H9 (cell line): Measurements from ENCODE around the gene L3MBTL4. TPM values are rescaled to one million over a fixed set of nuclear protein-coding genes. Genes with fewer than 3 reads are reported as not detected.

Experiments used
- DNase-seq: peaks from one replicate; pipeline ENCODE4 v3.0.0-alpha.2; 2017
- H2AFZ ChIP-seq: one replicate; pipeline ENCODE4 v1.6.1; 2013; ENCODE audit warnings: mild to moderate bottlenecking, low read length, control low read depth, moderate library complexity
- H2AK5ac ChIP-seq: 2 replicates; pipeline ENCODE4 v1.6.1; 2013; ENCODE audit warnings: low read length, control low read depth, mixed read lengths; ENCODE audit not compliant: insufficient read length
- H2BK120ac ChIP-seq: one replicate; pipeline ENCODE4 v1.6.1; 2013; ENCODE audit warnings: low read depth, mild to moderate bottlenecking, low read length, control low read depth, inconsistent platforms; ENCODE audit not compliant: poor library complexity, severe bottlenecking
- H2BK12ac ChIP-seq: 2 replicates; pipeline ENCODE4 v1.6.1; 2013; ENCODE audit warnings: low read length, control low read depth, mixed read lengths, low read depth; ENCODE audit not compliant: insufficient read length
- H2BK15ac ChIP-seq: 2 replicates; pipeline ENCODE4 v1.6.1; 2013; ENCODE audit warnings: low read depth, low read length, control low read depth
- H2BK20ac ChIP-seq: one replicate; pipeline ENCODE4 v1.6.1; 2013; ENCODE audit warnings: low read depth, mild to moderate bottlenecking, low read length, control low read depth, inconsistent platforms; ENCODE audit not compliant: poor library complexity, severe bottlenecking
- H2BK5ac ChIP-seq: 2 replicates; pipeline ENCODE4 v1.6.1; 2013; ENCODE audit warnings: low read length, control low read depth, mixed read lengths; ENCODE audit not compliant: insufficient read length
- H3K14ac ChIP-seq: 2 replicates; pipeline ENCODE4 v1.6.1; 2013; ENCODE audit warnings: low read length, control low read depth; ENCODE audit not compliant: insufficient read depth
- H3K18ac ChIP-seq: 2 replicates; pipeline ENCODE4 v1.6.1; 2013; ENCODE audit warnings: low read depth, mild to moderate bottlenecking, mixed read lengths, low read length, control low read depth; ENCODE audit not compliant: insufficient read length
- H3K23ac ChIP-seq: 2 replicates; pipeline ENCODE4 v1.6.1; 2013; ENCODE audit warnings: low read length, control low read depth, mixed read lengths, low read depth; ENCODE audit not compliant: insufficient read length
- H3K23me2 ChIP-seq: 2 replicates; pipeline ENCODE4 v1.6.1; 2013; ENCODE audit warnings: low read depth, mild to moderate bottlenecking, mixed read lengths, low read length, control low read depth; ENCODE audit not compliant: insufficient read length, poor library complexity, severe bottlenecking
- H3K27ac ChIP-seq: 2 replicates; pipeline ENCODE4 v1.5.1; 2013; ENCODE audit warnings: low read length, control low read depth, mixed read lengths, low read depth; ENCODE audit not compliant: insufficient read length
- H3K27me3 ChIP-seq: 2 replicates; pipeline ENCODE4 v1.6.1; 2013; ENCODE audit warnings: low read length, control low read depth, inconsistent platforms; ENCODE audit not compliant: insufficient read depth
- H3K4ac ChIP-seq: 2 replicates; pipeline ENCODE4 v1.6.1; 2013; ENCODE audit warnings: low read depth, mild to moderate bottlenecking, control low read depth, inconsistent platforms, low read length, moderate library complexity
- H3K4me1 ChIP-seq: 2 replicates; pipeline ENCODE4 v1.6.1; 2013; ENCODE audit warnings: low read length, control low read depth, inconsistent platforms; ENCODE audit not compliant: insufficient read depth
- H3K4me2 ChIP-seq: 2 replicates; pipeline ENCODE4 v1.6.1; 2013; ENCODE audit warnings: low read length, control low read depth, mixed read lengths; ENCODE audit not compliant: insufficient read length, insufficient read depth
- H3K56ac ChIP-seq: 2 replicates; pipeline ENCODE4 v1.6.1; 2013; ENCODE audit warnings: low read depth, mild to moderate bottlenecking, mixed read lengths, low read length, control low read depth; ENCODE audit not compliant: insufficient read length
- H3K79me1 ChIP-seq: 2 replicates; pipeline ENCODE4 v1.6.1; 2013; ENCODE audit warnings: low read depth, mild to moderate bottlenecking, moderate library complexity, low read length, control low read depth, inconsistent platforms; ENCODE audit not compliant: insufficient read depth, poor library complexity, severe bottlenecking
- H3K79me2 ChIP-seq: 2 replicates; pipeline ENCODE4 v1.6.1; 2013; ENCODE audit warnings: low read length, control low read depth, inconsistent platforms; ENCODE audit not compliant: insufficient read depth
- H3K9ac ChIP-seq: 2 replicates; pipeline ENCODE4 v1.6.1; 2013; ENCODE audit warnings: low read length, control low read depth, mixed read lengths; ENCODE audit not compliant: insufficient read length; ENCODE audit errors: extremely low read depth
- H3K9me3 ChIP-seq: one replicate; pipeline ENCODE4 v1.6.1; 2013; ENCODE audit warnings: low read depth, low read length, inconsistent platforms; ENCODE audit not compliant: control insufficient read depth
- H3T11ph ChIP-seq: one replicate; pipeline ENCODE4 v1.6.1; 2013; ENCODE audit warnings: mild to moderate bottlenecking, low read length, control low read depth, inconsistent platforms
- H4K20me1 ChIP-seq: one replicate; pipeline ENCODE4 v1.6.1; 2013; ENCODE audit not compliant: control insufficient read depth, insufficient read length, insufficient read depth
- H4K5ac ChIP-seq: 2 replicates; pipeline ENCODE4 v1.6.1; 2013; ENCODE audit warnings: low read depth, mild to moderate bottlenecking, mixed read lengths, low read length, control low read depth; ENCODE audit not compliant: insufficient read length
- H4K8ac ChIP-seq: replicated peaks from 2 replicates; pipeline ENCODE4 v1.6.1; 2013; ENCODE audit warnings: low read length, control low read depth, mixed read lengths, low read depth; ENCODE audit not compliant: insufficient read length
- H4K91ac ChIP-seq: 2 replicates; pipeline ENCODE4 v1.6.1; 2013; ENCODE audit warnings: low read depth, mild to moderate bottlenecking, moderate library complexity, mixed read lengths, low read length, control low read depth; ENCODE audit not compliant: insufficient read length
- H3K27ac Mint-ChIP-seq, 3 experiments: 2 replicates in 2 of 3; 3 replicates in 1 of 3; pipeline ENCODE4 v1.8.0; 2020 to 2021; ENCODE audit warnings: mixed read lengths in 3 of 3, mild to moderate bottlenecking in 1 of 3, moderate library complexity in 1 of 3
- H3K27me3 Mint-ChIP-seq: 2 replicates; pipeline ENCODE4 v1.8.0; 2021; ENCODE audit warnings: low read depth, mild to moderate bottlenecking, moderate library complexity, mixed read lengths
- H3K36me3 Mint-ChIP-seq, 3 experiments: 2 replicates in 2 of 3; 3 replicates in 1 of 3; pipeline ENCODE4 v1.8.0; 2020 to 2021; ENCODE audit warnings: low read depth in 3 of 3, mixed read lengths in 3 of 3; ENCODE audit not compliant: insufficient read depth in 1 of 3
- H3K4me1 Mint-ChIP-seq, 2 experiments: 2 replicates each; pipeline ENCODE4 v1.8.0; 2020; ENCODE audit warnings: mixed read lengths in 2 of 2
- H3K4me3 Mint-ChIP-seq, 2 experiments: 2 replicates in 1 of 2; 3 replicates in 1 of 2; pipeline ENCODE4 v1.8.0; 2020 to 2021; ENCODE audit warnings: mild to moderate bottlenecking in 2 of 2, mixed read lengths in 2 of 2, moderate library complexity in 1 of 2
- H3K9me3 Mint-ChIP-seq, 2 experiments: 2 replicates in 1 of 2; 3 replicates in 1 of 2; pipeline ENCODE4 v1.8.0; 2020; ENCODE audit warnings: mild to moderate bottlenecking in 2 of 2, mixed read lengths in 2 of 2, moderate library complexity in 1 of 2
- CTCF ChIP-seq: fragments of 200-600 bp; sonication (generic); conservative IDR thresholded peaks from 3 replicates; pipeline ENCODE4 v1.8.0; 2021; ENCODE audit warnings: antibody characterized with exemption, mild to moderate bottlenecking
- WGBS: extraction: QIAGEN DNeasy Blood & Tissue Kit; methylation state at CpG from one replicate; pipeline ENCODE4 v1.1.7; 2013; ENCODE audit warnings: missing lambda C conversion rate, low lambda C conversion rate, mixed read lengths; ENCODE audit not compliant: insufficient read length; ENCODE audit errors: extremely low coverage; 5-methylcytosine and 5-hydroxymethylcytosine counted together
- total RNA-seq: library from RNA; stranded (reverse); gene quantifications from 2 replicates; pipeline ENCODE4 v1.2.1, GENCODE V29; 2021

Gene L3MBTL4
- total RNA-seq, 1 experiment from 2014 or later = 1.9 TPM

- Mint-ChIP-seq H3K4me1 (peaks cover 0 to 4% of the 10 kb centered on the region in 2 experiments; a peak in 2 of 4 replicates), H3K27me3 (no peaks in the 10 kb centered on the region), H3K9me3 (no peaks in the 10 kb centered on the region), H3K36me3 (no peaks in the 10 kb centered on the region), H3K27ac (no peak overlapping the region), H3K4me3 (no peak overlapping the region)
- H2BK12ac ChIP-seq = no peak overlapping the region
- no peaks in the 10 kb centered on the region for H3K23me2 ChIP-seq
- no peak overlapping the region for H4K5ac ChIP-seq
- no peak overlapping the region for H3K23ac ChIP-seq
- H3K27me3 ChIP-seq = no peaks in the 10 kb centered on the region
- no peak overlapping the region for H2BK20ac ChIP-seq
- no peak overlapping the region for H3K14ac ChIP-seq
- no peak overlapping the region for H3K56ac ChIP-seq
- no CpG with 5 or more reads among the region's 1 CpG for WGBS
- H2BK15ac ChIP-seq = no peak overlapping the region
- no peak overlapping the region for H3K18ac ChIP-seq
- H4K8ac ChIP-seq = no peak overlapping the region
- no peak overlapping the region for H2AK5ac ChIP-seq
- H3K27ac ChIP-seq = no peak overlapping the region
- no peaks in the 10 kb centered on the region for H3K9me3 ChIP-seq
- no peak for TF ChIP-seq CTCF
- no peak overlapping the region for H2BK5ac ChIP-seq
- no peaks in the 10 kb centered on the region for H3K79me1 ChIP-seq
- H3K4me2 ChIP-seq = no peak overlapping the region
- no peak overlapping the region for H3T11ph ChIP-seq
- no peak overlapping the region for H4K91ac ChIP-seq
- H3K79me2 ChIP-seq = no peaks in the 10 kb centered on the region
- H4K20me1 ChIP-seq = no peaks in the 10 kb centered on the region
- no peak overlapping the region for H2BK120ac ChIP-seq
- no peak overlapping the region for H3K4ac ChIP-seq
- H3K4me1 ChIP-seq = no peaks in the 10 kb centered on the region
- DNase-seq = no peak
- no peak overlapping the region for H2AFZ ChIP-seq
- H3K9ac ChIP-seq = no peak overlapping the region
Measured at GRCh38 chr18:6106091-6106685, 308.5 kb downstream of the L3MBTL4 start.
